HL-60 (cell line): ENCODE results near the gene PHF24.

ENCODE experiments used
- DNase-seq, 2 experiments: peaks; one replicate each; pipeline ENCODE4 v3.0.0-alpha.2; 2010 to 2020; ENCODE audit warnings: low read depth in 1 of 2, low spot score in 1 of 2
- H3K27ac ChIP-seq: fragments of 250-450 bp; sonication (Bioruptor Pico); replicated peaks from 2 replicates; pipeline ENCODE4 v1.5.1; 2020; ENCODE audit warnings: mild to moderate bottlenecking, moderate library complexity
- H3K27me3 ChIP-seq: fragments of 250-450 bp; sonication (Bioruptor Pico); 2 replicates; pipeline ENCODE4 v1.5.1; 2021; ENCODE audit warnings: mild to moderate bottlenecking, moderate library complexity; ENCODE audit not compliant: insufficient read depth, poor library complexity, severe bottlenecking
- H3K4me3 ChIP-seq: replicated peaks from 2 replicates; pipeline ENCODE4 v1.5.1; 2011; ENCODE audit warnings: mild to moderate bottlenecking, control low read depth, low read length; ENCODE audit not compliant: insufficient read depth
- GABPA ChIP-seq: IDR thresholded peaks from 2 replicates; pipeline ENCODE4 v1.6.1; 2012; ENCODE audit warnings: low read depth
- POLR2AphosphoS5 ChIP-seq: IDR thresholded peaks from 2 replicates; pipeline ENCODE4 v1.6.1; 2012; ENCODE audit warnings: low read depth
- REST ChIP-seq: IDR thresholded peaks from 2 replicates; pipeline ENCODE4 v1.6.1; 2012; ENCODE audit warnings: low read depth; ENCODE audit not compliant: insufficient replicate concordance
- SPI1 ChIP-seq: IDR thresholded peaks from 2 replicates; pipeline ENCODE4 v1.6.1; 2012; ENCODE audit warnings: low read depth, mild to moderate bottlenecking, borderline replicate concordance
- TF ChIP-seq, protein P1 (sequence below): IDR thresholded peaks from one replicate; pipeline ENCODE4 v1.5.1; 2011; ENCODE audit warnings: low read length, control low read depth, inconsistent platforms; ENCODE audit not compliant: insufficient read depth

The PHF24 gene

DNA sequence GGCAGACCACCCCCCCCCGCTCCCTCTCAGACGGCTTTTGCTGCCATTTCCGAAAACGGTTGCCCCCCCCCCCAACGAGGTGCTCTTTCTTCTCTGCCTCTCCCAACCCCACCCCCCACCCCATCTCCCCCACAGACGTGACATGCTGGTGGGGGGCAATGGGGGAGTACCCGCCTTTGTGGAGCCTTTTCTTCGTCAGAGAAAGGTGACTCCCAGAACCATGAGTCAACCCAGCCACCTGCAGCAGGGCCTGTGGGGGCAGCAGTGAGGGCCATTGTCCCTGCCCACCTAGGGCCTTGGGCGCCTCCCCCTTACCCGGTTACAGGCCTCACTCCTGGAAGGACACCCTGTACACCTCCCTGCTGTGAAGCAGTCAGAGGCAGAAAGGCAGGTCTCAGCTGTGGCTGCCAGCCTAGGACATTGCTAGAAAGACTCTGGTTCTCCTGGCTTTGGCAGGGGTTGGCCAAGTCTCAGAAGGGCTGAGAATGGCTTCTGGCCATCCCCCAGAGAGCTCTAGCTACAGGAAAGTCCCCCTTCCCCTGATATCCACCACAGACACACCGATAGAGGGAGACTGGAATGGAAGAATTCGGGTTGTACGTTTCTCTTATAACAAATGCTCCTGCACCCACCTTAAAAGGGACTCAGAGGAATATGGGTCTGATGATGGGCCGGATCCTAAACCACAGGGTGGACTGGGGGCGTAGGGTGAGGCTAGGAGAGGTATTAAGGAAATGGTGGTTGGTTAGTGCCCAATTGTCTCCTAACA is 33.7 kb downstream of the PHF24 start:
- Histone ChIP-seq H3K27ac (no peak overlapping the region), H3K4me3 (no peak overlapping the region), H3K27me3 (peaks cover 9% of the 10 kb centered on the region)
- no peak for DNase-seq
- TF ChIP-seq REST (no peak), GABPA (no peak), SPI1 (no peak), POLR2AphosphoS5 (no peak)
- TF ChIP-seq, protein P1, sequence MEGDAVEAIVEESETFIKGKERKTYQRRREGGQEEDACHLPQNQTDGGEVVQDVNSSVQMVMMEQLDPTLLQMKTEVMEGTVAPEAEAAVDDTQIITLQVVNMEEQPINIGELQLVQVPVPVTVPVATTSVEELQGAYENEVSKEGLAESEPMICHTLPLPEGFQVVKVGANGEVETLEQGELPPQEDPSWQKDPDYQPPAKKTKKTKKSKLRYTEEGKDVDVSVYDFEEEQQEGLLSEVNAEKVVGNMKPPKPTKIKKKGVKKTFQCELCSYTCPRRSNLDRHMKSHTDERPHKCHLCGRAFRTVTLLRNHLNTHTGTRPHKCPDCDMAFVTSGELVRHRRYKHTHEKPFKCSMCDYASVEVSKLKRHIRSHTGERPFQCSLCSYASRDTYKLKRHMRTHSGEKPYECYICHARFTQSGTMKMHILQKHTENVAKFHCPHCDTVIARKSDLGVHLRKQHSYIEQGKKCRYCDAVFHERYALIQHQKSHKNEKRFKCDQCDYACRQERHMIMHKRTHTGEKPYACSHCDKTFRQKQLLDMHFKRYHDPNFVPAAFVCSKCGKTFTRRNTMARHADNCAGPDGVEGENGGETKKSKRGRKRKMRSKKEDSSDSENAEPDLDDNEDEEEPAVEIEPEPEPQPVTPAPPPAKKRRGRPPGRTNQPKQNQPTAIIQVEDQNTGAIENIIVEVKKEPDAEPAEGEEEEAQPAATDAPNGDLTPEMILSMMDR, result no peak

- DNase-seq, result no peak
- TF ChIP-seq POLR2AphosphoS5, result no peak
- TF ChIP-seq GABPA, result no peak
- H3K27me3 ChIP-seq, result peaks cover 9% of the 10 kb centered on the region
- H3K4me3 ChIP-seq, result no peak overlapping the region
- no peak overlapping the region for H3K27ac ChIP-seq
These were observed 34.4 kb downstream of the PHF24 start for GRCh38 chr9:34992376-34992951.

DNA sequence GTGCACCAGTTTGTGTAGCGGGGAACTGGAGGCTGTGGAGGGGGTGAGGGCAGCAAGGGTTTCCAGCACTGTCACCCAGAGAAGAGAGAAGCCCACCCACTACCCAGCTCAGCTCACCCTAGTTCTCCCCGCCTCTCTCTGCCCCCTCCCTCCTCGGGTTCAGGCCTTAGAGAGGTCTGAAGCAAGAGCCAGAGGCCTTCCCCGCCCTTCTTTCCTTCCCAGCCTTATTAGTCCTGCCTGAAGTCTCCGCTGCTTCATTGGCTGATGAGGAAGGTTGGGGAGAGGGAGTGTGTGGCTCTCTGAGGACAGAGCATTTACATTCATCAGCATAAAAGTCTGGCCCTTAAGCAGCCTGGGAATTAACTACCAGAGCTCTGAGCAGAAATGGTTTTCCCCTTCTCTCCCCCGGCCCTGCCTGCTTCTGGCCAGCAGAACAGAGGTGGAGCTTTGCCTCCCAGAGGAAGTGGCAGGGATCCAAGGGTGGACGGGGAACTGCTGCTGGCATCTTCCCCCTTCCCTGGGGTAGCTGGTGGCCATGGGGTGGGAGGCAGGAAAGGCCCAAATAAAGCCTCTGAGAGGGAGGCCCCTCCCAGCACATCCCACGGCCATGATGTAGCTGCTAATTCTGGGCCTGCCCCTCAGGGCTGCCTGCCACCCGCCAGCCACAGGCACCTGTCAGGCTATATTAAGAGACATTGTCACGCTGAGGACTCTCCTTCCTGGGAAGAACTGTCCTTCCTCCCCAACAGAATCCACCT is 35.6 kb downstream of the PHF24 start:
- Histone ChIP-seq H3K27ac (no peak overlapping the region), H3K4me3 (no peak overlapping the region), H3K27me3 (peaks cover 6% of the 10 kb centered on the region)
- TF ChIP-seq, protein P1, result no peak
- TF ChIP-seq SPI1 (no peak), POLR2AphosphoS5 (no peak), REST (no peak), GABPA (no peak)
- DNase-seq, result no peak

- Histone ChIP-seq H3K27ac (no peak overlapping the region), H3K4me3 (no peak overlapping the region), H3K27me3 (peaks cover 2% of the 10 kb centered on the region)
- TF ChIP-seq, protein P1, result peak; percentile 50
- no peak for TF ChIP-seq REST
- DNase-seq, result no peak
These were observed 36.3 kb downstream of the PHF24 start for GRCh38 chr9:34994260-34994899.
